ENCODE results near the gene ADGRB3.
"Not testable (repeated sequence)": the region's sequence is repeated elsewhere in the genome, so short reads cannot be mapped to it uniquely, and the experiment has no call there.

ADGRB3 gene

GRCh38 chr6:69121461-69122406 is 486.7 kb downstream of the ADGRB3 start:
- not testable (repeated sequence) for DNase-seq (ENCODE audit: low spot score)

- no peak for DNase-seq (ENCODE audit: low spot score)
Measured at GRCh38 chr6:69122407-69122773, 487.3 kb downstream of the ADGRB3 start.

DNA sequence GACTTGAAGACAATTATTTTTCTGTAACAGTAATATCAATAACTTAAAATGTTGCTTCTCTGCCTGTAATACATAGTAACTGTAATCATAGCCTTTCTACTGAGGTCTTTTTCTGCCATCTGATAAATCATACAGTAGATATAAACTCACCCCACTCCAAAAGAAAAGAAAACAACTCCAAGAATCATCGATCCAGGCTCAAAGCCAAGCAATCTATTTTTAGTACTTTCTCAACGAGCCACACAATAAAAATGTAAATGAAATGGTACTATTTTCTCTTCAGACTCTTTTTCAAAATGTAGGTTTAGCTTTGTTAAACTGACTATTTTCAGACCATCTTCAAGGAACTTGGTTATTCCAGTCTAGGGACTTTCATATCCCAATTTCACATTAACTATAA is 493.3 kb downstream of the ADGRB3 start:
- DNase-seq (ENCODE audit: low spot score) = no peak

- DNase-seq (ENCODE audit: low spot score) = no peak
Measured at GRCh38 chr6:69129046-69129445, 494.0 kb downstream of the ADGRB3 start.

DNA sequence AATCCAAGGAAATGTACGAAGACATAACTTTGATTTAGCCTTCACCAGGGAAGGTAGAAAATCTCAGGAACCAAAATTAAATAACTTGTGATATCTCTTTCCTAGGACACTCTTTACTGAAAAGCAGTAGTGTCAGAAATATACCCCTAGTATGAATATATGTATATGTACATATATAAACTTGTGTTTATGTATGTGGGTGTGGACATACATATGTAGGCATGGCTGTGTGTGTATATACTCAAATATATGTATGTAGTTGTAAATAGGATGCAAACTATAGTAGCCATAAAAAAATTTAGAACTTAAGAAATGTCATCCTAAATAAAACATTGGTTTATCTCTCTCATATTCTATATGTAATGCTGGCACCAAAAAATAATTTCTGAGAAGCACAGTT is 500.8 kb downstream of the ADGRB3 start:
- DNase-seq (ENCODE audit: low spot score) = no peak

DNA sequence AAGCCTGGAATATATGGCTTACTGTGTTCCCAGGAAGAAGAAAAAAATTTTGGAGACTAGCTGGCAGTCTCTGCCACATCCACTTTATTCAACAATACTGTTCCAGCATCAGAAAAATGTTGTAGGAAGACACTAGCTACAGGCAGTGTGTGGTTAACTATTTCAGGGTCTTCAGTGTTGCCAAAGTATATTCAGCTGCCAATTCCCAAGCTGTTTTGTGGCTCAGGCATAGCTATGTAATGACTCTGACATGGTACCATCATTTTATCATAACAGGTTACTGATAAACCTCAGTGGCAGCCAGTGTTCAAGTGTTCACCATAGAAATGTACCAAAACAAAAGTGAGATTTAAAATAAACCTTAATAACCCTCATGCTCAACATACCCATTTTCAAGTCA is 503.1 kb downstream of the ADGRB3 start:
- DNase-seq (ENCODE audit: low spot score) = no peak

DNA sequence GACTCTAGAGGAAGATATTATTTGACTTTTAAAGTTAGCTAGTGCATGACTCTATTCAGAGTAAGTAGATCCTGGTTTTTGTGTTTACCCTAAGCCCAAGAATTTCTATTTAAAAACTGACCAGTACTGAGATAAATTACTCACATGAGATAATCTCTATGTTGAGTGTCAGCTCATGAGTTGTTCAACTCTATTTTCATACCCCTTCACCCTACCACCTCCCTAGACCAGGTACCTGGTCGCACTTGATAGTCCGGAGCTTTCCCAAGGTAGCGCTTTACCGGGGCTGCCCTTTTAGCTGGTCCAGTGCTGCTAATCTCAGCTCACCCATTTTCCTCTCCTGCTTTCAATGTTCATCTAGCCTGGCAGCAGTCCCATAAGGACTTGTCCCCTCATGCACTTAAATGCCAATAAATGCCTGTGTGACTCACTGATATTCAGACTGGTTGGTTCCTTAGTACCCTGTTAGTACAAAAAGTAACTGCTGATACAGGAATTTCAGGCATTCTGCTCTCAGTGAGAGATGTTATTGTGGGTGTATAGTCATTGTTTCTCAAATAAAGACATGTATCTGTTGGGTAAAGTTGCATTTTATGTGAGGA is 503.9 kb downstream of the ADGRB3 start:
- DNase-seq (ENCODE audit: low spot score) = no peak

DNA sequence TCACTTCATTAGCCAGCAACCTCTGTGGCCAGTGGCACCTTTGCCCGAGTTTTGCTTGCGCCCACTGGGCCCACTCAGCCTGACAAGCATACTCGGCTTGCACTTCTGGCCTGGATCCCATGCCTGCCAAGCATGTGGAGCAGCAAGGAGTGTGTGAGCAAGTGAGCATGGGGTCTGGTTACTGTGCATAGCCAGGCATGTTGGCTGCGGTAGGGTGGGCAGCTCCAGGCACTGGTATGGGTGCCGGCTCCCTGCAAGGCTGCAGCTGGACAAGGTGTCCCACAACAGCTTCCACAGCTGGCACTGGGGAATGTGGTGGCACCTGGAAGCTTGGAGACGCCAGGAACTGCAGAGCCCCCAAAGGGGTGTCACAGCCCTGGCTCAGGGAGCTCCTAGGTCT is 510.0 kb downstream of the ADGRB3 start:
- no peak for DNase-seq (ENCODE audit: low spot score)

DNA sequence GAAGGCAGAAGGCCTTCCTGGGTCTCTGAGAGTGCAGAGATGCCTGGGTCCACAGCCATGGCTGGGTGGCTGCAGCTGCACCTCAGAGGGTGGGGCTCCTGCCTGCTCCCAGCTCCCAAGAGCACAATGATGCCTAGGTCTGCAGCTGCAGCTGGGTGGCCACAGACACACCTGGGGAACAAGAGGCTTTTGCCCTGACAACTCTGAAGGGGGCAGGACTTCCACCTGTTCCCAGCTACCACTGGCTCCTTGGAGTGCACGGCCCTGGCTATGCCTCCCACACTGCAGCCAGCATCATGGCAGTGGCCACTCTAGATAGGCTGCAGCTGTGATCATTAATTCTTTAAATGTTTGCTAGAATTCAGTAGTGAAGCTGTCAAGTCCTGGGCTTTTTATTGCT is 511.3 kb downstream of the ADGRB3 start:
- no peak for DNase-seq (ENCODE audit: low spot score)

GRCh38 chr6:69155467-69155866 is 520.4 kb downstream of the ADGRB3 start:
- no peak for DNase-seq (ENCODE audit: low spot score)

- DNase-seq (ENCODE audit: low spot score) = no peak
Measured at GRCh38 chr6:69162811-69163210, 527.7 kb downstream of the ADGRB3 start.

DNA sequence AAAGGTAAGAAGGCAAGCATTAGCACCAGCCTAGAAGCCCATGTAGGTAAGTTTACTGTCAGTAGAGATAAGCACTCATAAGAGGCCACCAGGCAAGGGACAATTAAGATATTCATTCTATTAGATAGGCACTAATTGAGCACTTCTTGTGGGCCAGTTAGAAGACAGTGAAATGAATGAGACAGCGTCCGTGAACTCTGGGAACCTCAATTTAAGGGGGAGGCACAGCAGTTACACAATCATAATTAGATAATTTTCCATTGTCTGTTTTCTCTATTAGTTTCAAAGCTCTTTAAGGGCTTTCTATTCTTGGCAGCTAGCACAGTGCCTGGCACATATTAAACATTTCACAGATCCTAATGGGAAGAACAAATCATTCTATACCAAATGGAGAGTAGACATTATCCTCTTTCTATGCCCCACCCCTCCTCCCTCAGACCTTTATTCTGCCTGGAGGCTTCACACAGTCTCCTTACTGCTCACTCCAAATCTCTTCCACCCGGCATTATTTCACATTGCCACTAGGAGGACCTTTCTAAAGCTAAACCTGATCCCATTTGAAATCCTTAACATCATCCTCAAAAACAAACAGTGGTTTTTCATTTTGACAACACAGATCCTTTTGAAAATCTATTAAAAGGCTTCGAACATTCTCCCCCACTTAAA is 529.6 kb downstream of the ADGRB3 start:
- DNase-seq (ENCODE audit: low spot score) = no peak

DNA sequence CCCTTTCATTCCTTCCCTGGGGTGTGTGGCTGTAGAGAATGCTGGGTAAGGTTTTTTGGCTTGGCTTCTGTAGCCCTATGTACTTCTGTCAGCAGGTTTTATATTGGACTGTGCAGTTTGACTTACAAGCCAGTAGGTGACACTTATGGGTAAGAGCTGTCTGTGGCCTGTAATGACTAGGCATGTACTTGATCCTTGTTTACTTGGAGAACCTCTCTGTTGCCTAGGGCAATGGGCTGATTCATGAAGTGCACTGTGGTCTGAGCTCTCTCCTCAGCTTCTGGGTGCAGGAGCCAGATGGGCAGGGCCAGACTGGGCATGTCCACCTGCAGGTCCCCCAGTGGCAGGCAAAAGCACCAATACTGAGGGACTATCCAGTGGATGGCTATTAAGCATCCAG is 544.6 kb downstream of the ADGRB3 start:
- no peak for DNase-seq (ENCODE audit: low spot score)

DNA sequence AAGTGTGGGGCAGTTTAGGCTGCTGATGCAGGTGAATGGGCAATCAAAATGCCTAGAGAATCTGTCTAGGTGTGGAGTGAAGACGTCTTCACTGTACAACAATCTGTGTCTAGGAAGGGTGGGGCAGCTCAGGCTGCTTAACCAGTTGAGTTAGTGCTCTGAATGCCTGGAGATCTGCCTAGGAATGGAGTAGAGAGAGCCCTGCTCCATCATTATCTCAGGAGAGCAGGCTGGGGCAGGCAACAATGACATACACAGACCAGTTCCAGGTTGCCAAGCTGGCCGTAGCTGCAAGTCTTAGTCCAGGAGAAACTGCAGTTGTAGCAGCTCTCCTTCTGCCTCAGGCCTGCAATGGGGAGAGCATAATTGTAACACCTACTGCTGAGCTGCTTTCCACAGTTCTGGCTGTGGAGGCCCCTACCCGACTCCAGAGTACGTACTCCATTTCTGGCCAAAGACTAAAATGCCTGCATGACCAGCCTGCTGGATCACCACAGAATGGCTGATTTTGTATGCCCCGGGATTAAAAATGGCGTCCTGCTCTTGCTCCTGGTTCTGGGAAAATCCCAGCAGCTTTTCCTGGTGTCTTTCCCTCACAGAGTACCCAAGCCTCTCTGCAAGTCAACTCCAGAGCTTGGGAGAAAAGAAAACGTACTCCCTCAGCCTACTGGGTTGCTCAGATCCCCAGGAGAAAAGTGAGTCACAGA is 545.4 kb downstream of the ADGRB3 start:
- no peak for DNase-seq (ENCODE audit: low spot score)

GRCh38 chr6:69181964-69182363 is 546.9 kb downstream of the ADGRB3 start:
- DNase-seq (ENCODE audit: low spot score) = no peak

- no peak for DNase-seq (ENCODE audit: low spot score)
Measured at GRCh38 chr6:69185276-69185675, 550.2 kb downstream of the ADGRB3 start.

DNA sequence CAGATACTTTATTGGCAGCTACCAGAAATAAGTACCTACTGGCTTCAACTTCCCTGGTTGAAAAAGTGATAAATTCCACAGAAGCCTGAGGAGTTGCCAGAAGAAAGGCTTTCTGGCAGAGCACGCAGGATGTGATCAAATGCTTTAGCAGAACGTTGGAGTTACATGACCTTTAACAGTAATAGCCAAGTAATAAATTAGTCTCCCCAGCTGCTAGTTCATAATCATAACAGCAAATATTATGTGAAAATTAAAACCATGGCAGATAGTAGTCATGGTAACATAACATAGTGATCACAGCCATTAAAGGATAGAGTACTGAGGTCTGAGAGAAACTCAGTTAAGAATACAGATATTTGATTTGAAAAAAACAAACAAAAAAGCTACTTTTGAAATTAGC is 567.7 kb downstream of the ADGRB3 start:
- DNase-seq (ENCODE audit: low spot score) = no peak

DNA sequence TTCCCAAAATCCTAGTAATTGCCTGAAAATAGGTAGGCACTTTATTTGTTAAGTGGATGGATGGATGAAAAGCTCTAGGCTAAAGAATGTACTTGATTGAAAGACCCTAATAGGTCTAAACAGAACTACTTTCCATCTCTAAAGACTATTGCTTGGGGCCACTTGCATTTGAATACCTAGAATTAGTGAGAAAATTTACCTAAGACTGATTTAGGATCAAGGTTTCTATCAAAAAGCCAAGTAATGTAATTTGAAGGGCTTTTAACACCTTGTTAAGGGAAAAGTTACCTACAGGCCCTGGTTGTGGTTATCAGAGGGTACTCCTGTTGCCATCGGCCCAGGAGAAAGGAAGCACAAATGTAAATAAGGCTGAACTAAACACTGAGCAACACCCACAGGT is 581.0 kb downstream of the ADGRB3 start:
- DNase-seq (ENCODE audit: low spot score) = no peak

GRCh38 chr6:69217343-69217742 is 582.3 kb downstream of the ADGRB3 start:
- DNase-seq (ENCODE audit: low spot score) = no peak

DNA sequence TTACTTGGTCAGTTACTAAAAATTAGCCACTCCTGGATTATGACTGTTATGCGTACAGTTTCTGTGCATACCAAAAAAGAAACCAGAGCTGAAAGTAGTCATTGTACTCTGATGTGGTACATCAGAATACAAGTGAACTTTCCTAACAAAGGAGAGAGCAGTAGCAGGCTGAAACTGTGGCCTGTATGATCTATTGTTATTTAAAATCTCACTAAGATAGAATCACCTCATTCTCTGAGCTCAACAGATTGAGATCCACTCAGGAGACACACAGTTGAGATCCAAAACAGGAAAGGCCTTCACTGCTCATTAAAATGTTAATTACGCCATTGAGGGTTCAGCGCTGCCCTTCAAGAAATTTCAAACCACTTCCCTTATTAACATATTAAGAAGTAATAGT is 585.3 kb downstream of the ADGRB3 start:
- DNase-seq (ENCODE audit: low spot score) = no peak

DNA sequence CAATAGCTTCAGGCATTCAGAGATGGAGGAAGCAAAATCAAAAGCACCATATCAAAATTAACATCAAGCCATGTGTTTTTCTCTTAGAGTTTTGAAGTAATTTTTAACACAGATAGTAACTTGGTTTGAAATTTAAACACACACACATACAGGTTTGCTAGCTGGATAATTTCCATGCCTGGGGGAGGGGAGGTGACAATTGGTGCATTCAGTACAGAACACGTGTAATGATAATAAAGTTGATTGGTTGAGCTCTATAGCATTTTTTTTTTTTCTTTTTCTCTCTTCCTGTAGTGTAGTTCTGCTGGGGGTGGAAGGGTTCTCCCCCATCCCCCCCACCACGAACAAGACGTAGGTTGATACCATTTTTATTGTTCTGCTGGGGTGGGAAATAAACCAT is 596.9 kb downstream of the ADGRB3 start:
- DNase-seq (ENCODE audit: low spot score) = no peak

DNA sequence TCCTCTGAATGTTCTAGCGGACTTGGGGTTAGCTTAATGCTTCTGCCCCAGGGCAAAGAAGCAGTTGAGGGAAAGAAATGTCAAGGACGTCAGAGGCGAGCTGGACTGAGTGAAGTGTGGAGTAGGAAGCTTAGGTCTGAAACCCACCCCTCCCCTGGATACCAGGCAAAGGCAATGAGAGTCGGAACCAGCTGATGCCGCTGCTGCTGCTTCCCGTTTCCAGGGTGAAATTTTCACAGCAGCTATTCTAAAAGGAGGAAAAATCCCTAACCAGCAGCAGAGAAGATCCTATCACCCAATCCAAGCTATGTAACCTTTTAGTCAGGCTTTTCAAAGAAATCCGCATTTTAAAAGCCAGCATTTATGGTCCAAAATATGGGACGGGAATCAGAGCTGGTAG is 597.4 kb downstream of the ADGRB3 start:
- no peak for DNase-seq (ENCODE audit: low spot score)
